WERI-Rb-1 (cell line): Measurements from ENCODE around the gene GPR39.

Experiments
- DNase-seq: peaks from one replicate; pipeline ENCODE4 v3.0.0-alpha.2; 2020
- H3K27ac ChIP-seq: fragments of 250-450 bp; sonication (Bioruptor Pico); 2 replicates; pipeline ENCODE4 v1.5.1; 2020; ENCODE audit warnings: mild to moderate bottlenecking, moderate library complexity
- H3K27me3 ChIP-seq: fragments of 250-450 bp; sonication (Bioruptor Pico); 2 replicates; pipeline ENCODE4 v1.5.1; 2021; ENCODE audit warnings: mild to moderate bottlenecking, low read depth, moderate library complexity; ENCODE audit not compliant: insufficient read depth, severe bottlenecking
- H3K36me3 ChIP-seq: fragments of 250-450 bp; sonication (Bioruptor Pico); 2 replicates; pipeline ENCODE4 v1.5.1; 2020; ENCODE audit warnings: mild to moderate bottlenecking, moderate library complexity
- H3K4me3 ChIP-seq: 2 replicates; pipeline ENCODE4 v1.5.1; 2011; ENCODE audit warnings: low read depth, mild to moderate bottlenecking, control low read depth, low read length
- H3K9me3 ChIP-seq: fragments of 250-450 bp; sonication (Bioruptor Pico); 2 replicates; pipeline ENCODE4 v1.5.1; 2021; ENCODE audit warnings: mild to moderate bottlenecking, moderate library complexity; ENCODE audit not compliant: severe bottlenecking
- TF ChIP-seq, protein P1 (sequence below): IDR thresholded peaks from 2 replicates; pipeline ENCODE4 v1.5.1; 2011; ENCODE audit warnings: low read depth, mild to moderate bottlenecking, control low read depth, inconsistent platforms, low read length

The GPR39 gene

DNA sequence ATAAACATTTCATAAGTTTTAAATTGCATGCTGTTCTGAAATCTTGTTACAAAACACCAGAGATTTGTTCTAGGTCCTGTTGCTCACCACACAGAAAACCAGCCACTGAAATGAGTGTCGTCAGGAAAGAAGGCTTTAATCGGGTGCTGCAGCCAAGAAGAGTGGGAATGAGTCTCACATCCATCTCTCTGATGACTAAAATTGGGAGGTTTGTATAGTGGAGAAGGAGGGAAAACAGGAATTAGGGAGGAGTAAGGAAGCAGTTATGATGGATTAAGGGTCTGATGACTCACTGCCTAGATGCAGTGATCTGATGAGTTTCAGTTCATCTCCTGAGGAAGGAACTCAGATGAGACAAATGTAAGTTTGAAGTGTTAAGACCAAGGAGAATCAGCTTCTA, 42.1 kb upstream of the GPR39 start:
- no peaks in the 10 kb centered on the region for H3K27me3 ChIP-seq
- H3K27ac ChIP-seq = no peak overlapping the region
- TF ChIP-seq, protein P1, sequence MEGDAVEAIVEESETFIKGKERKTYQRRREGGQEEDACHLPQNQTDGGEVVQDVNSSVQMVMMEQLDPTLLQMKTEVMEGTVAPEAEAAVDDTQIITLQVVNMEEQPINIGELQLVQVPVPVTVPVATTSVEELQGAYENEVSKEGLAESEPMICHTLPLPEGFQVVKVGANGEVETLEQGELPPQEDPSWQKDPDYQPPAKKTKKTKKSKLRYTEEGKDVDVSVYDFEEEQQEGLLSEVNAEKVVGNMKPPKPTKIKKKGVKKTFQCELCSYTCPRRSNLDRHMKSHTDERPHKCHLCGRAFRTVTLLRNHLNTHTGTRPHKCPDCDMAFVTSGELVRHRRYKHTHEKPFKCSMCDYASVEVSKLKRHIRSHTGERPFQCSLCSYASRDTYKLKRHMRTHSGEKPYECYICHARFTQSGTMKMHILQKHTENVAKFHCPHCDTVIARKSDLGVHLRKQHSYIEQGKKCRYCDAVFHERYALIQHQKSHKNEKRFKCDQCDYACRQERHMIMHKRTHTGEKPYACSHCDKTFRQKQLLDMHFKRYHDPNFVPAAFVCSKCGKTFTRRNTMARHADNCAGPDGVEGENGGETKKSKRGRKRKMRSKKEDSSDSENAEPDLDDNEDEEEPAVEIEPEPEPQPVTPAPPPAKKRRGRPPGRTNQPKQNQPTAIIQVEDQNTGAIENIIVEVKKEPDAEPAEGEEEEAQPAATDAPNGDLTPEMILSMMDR = no peak
- no peak for DNase-seq
- no peak overlapping the region for H3K4me3 ChIP-seq
- no peaks in the 10 kb centered on the region for H3K9me3 ChIP-seq
- H3K36me3 ChIP-seq = no peaks in the 10 kb centered on the region

DNA sequence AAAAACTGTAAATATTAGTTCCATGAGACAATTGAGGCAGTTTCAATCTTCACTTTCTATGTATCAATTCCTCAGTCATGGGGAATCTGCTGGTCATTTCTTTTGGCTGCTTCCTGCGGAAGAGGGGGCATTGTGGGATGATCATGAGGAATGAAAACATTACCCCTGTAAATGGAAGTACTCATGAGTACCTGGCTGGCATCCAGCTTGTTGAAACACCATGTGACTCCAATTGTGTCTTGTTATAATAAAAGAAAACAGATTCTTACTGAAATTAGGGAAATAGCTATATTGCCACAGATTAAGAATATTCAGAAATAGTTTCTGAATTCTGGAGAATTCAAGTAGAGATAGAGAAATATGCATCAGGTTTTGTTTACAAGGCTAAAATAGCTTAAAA, 41.6 kb upstream of the GPR39 start:
- Histone ChIP-seq H3K27ac (no peak overlapping the region), H3K9me3 (no peaks in the 10 kb centered on the region), H3K27me3 (no peaks in the 10 kb centered on the region), H3K4me3 (no peak overlapping the region), H3K36me3 (no peaks in the 10 kb centered on the region)
- DNase-seq = no peak
- TF ChIP-seq, protein P1 = no peak

DNA sequence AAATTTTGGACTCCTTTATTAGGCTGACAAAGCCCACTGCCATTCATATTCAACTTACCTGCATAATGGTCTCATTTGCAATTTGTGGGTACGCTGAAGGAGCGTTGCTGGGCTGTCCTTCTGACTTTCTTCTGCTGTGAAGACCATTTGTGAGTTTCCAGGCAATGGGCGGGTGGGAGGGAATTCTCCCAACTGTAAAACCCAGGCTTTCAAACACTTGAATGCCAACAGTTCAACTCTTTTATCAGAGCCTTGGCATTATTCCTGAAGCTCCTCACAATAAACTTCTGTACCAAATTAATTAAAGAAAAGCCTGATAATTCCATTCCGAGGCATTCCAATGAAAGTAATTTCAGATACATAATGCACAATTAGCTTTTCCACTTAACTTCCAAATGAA, 35.2 kb upstream of the GPR39 start:
- H3K9me3 ChIP-seq = no peaks in the 10 kb centered on the region
- TF ChIP-seq, protein P1 = no peak
- H3K4me3 ChIP-seq = no peak overlapping the region
- H3K36me3 ChIP-seq = no peaks in the 10 kb centered on the region
- H3K27ac ChIP-seq = no peak overlapping the region
- no peaks in the 10 kb centered on the region for H3K27me3 ChIP-seq
- no peak for DNase-seq

DNA sequence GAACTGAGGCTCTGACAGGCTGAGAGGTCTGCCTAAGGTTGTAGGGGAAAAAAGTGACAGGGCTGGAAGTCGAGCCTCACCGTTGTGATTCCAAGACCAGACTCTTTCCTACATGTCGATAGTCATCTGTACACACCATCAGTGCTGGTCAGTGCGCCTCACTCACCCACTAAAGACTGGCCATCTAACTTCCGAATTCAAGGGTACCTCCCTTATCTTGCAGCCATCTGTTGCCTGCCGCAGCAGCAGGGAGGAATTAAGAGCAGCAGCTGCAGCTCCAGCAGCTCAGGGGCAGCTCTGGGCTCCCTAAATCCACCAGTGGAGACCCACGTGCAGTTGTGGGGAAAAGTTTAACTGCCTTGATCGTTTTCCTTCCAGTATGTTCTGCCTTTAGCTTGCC, 32.6 kb upstream of the GPR39 start:
- Histone ChIP-seq H3K27ac (no peak overlapping the region), H3K4me3 (no peak overlapping the region)
- TF ChIP-seq, protein P1 = no peak

DNA sequence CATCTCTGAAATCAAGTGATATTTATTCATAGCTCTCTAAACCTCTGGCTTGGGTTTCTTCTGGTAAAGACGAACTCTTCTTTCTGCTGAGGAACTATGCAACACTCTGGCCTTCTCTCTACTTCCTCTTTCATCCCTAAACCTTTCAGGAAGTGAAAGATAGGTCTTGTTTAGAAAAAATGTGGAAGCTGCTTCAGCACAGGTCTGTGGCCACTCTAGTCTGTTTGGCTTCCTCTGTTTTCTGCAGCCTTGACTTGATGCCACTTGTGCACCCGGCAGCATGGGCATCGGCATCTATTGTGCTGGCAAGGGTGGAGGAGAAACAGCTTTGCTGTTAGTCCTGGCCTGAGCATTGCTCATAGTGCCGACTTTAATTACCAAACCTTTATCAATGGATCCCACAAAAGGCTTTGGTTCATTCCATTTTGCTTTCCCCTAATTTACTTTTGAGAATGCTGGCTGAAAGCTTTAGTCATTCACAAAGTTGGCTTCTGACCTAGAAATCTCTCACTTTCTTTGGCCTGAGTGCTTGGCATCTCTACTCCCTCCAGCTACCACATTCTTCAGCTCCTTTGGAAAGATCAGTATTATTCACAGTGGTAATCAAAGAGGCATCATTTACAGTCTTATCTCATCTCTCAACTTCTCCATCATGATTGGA, 32.0 kb upstream of the GPR39 start:
- TF ChIP-seq, protein P1 = no peak
- no peak for DNase-seq
- no peaks in the 10 kb centered on the region for H3K9me3 ChIP-seq
- H3K27ac ChIP-seq = no peak overlapping the region
- no peaks in the 10 kb centered on the region for H3K27me3 ChIP-seq
- no peak overlapping the region for H3K4me3 ChIP-seq
- no peaks in the 10 kb centered on the region for H3K36me3 ChIP-seq

More for the DNA sequence above, 32.6 kb upstream of the GPR39 start:
- no peaks in the 10 kb centered on the region for H3K27me3 ChIP-seq
- peak; percentile 63 for DNase-seq
- H3K36me3 ChIP-seq = no peaks in the 10 kb centered on the region
- no peaks in the 10 kb centered on the region for H3K9me3 ChIP-seq

DNA sequence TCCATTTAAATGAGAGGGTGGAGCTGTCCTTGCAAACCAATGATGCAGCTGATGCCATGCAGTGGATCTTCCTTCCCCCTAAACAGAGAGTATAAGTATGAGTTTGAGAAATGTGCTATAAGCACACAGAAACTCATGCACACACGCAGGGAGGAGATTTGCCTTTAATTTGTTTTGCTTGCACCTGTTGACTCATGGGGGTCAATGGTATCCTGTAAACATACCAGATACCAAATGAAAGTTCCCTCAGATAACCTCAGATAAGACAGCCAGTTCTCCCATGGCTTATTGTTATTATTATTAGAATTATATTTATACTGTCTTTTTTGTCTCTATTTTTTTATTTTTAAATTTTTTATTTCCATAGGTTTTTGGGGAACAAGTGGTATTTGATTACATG, 29.5 kb upstream of the GPR39 start:
- no peak overlapping the region for H3K27ac ChIP-seq
- H3K36me3 ChIP-seq = no peaks in the 10 kb centered on the region
- no peak overlapping the region for H3K4me3 ChIP-seq
- no peaks in the 10 kb centered on the region for H3K27me3 ChIP-seq
- H3K9me3 ChIP-seq = no peaks in the 10 kb centered on the region
- TF ChIP-seq, protein P1 = no peak
- no peak for DNase-seq
